ENCODE data around the gene FAM13B. TPM values are rescaled to one million over a fixed set of nuclear protein-coding genes. Genes with fewer than 3 reads are reported as not detected.

FAM13B gene
- polyA plus RNA-seq, 1 of the 3 experiments (the other 2 are of a cell fraction): 13.0 TPM

- no peak overlapping the region for H3K9ac ChIP-seq
- no peaks in the 10 kb centered on the region for H3K79me2 ChIP-seq (ENCODE audit: insufficient read depth)
- H3K27me3 ChIP-seq (ENCODE audit: insufficient read depth): no peaks in the 10 kb centered on the region
- no peak overlapping the region for H2AFZ ChIP-seq (ENCODE audit: low read depth)
- TF ChIP-seq CTCF (IDR thresholded peaks at IDR 0.05) (no peak), REST (IDR thresholded peaks at IDR 0.05; ENCODE audit: low read depth, low read length) (no peak), RAD21 (IDR thresholded peaks at IDR 0.05; ENCODE audit: low read length) (no peak), TEAD4 (IDR thresholded peaks at IDR 0.05; ENCODE audit: borderline replicate concordance, insufficient read depth) (no peak), JUND (IDR thresholded peaks at IDR 0.05) (no peak), USF1 (IDR thresholded peaks at IDR 0.05; ENCODE audit: borderline replicate concordance, low read depth) (no peak), FOXJ3 (CRISPR knock-in tag; IDR thresholded peaks at IDR 0.05) (no peak), FOXM1 (IDR thresholded peaks at IDR 0.05; ENCODE audit: low read depth) (no peak), SIN3A (IDR thresholded peaks at IDR 0.05; ENCODE audit: borderline replicate concordance, low read depth, low read length) (no peak), SMC3 (IDR thresholded peaks at IDR 0.05; ENCODE audit: low read depth, low read length) (no peak), TCF12 (IDR thresholded peaks at IDR 0.05) (no peak)
- peaks cover 4% of the 10 kb centered on the region for H3F3A ChIP-seq (replicated peaks; ENCODE audit: insufficient read depth)
- POLR2A ChIA-PET: no interaction called here
- CTCF ChIA-PET: interaction anchor here (0.7 to 4.2 kb wide), 2 partner anchors 117 to 194 kb away, joined by 3 to 15 read pairs; no protein-coding TSS in a partner anchor
- 98% methylated on average over 3 of the region's 3 CpGs for WGBS (ENCODE audit: low lambda C conversion rate)
- H3K4me2 ChIP-seq: no peak overlapping the region
- H3K27ac ChIP-seq (ENCODE audit: low read depth in 2 of 2, low read length in 1 of 2): no peak overlapping the region
- no peaks in the 10 kb centered on the region for H3K36me3 ChIP-seq (replicated peaks in 1 of 2; ENCODE audit: control insufficient read depth in 1 of 2, insufficient read depth in 2 of 2, low read length in 1 of 2)
- DNase-seq: no peak
- H3K9me2 ChIP-seq: no peaks in the 10 kb centered on the region; the same call in 1 of the 2 replicates
- no peaks in the 10 kb centered on the region for H3K4me1 ChIP-seq (ENCODE audit: control insufficient read depth in 1 of 2, insufficient read depth in 2 of 2, low read depth in 1 of 2, low read length in 1 of 2)
- no peaks in the 10 kb centered on the region for H4K20me1 ChIP-seq (ENCODE audit: insufficient read depth)
- no peaks in the 10 kb centered on the region for H3K9me3 ChIP-seq
- no peak overlapping the region for H3K4me3 ChIP-seq (ENCODE audit: low read depth in 2 of 2, low read length in 1 of 2)
Observed at GRCh38 chr5:137896560-137896959, 136.3 kb downstream of the FAM13B start.

- Histone ChIP-seq H3F3A (replicated peaks; ENCODE audit: insufficient read depth) (peaks cover 4% of the 10 kb centered on the region), H3K27ac (ENCODE audit: low read depth in 2 of 2, low read length in 1 of 2) (no peak overlapping the region), H3K4me1 (ENCODE audit: control insufficient read depth in 1 of 2, insufficient read depth in 2 of 2, low read depth in 1 of 2, low read length in 1 of 2) (peaks cover 0 to 1% of the 10 kb centered on the region in 2 experiments; a peak in 1 of 4 replicates), H3K79me2 (ENCODE audit: insufficient read depth) (no peaks in the 10 kb centered on the region), H3K4me2 (no peak overlapping the region), H3K27me3 (ENCODE audit: insufficient read depth) (no peaks in the 10 kb centered on the region), H3K9ac (no peak overlapping the region), H3K4me3 (ENCODE audit: low read depth in 2 of 2, low read length in 1 of 2) (no peak overlapping the region), H3K36me3 (replicated peaks in 1 of 2; ENCODE audit: control insufficient read depth in 1 of 2, insufficient read depth in 2 of 2, low read length in 1 of 2) (no peaks in the 10 kb centered on the region), H3K9me2 (no peaks in the 10 kb centered on the region; the same call in 1 of the 2 replicates), H3K9me3 (no peaks in the 10 kb centered on the region), H4K20me1 (ENCODE audit: insufficient read depth) (no peaks in the 10 kb centered on the region), H2AFZ (ENCODE audit: low read depth) (no peak overlapping the region)
- no peak for DNase-seq
- POLR2A ChIA-PET: no interaction called here
- CTCF ChIA-PET: interaction anchor here (0.6 to 1.8 kb wide), 2 partner anchors 116 to 161 kb away, joined by 3 to 4 read pairs; no protein-coding TSS in a partner anchor
- TF ChIP-seq TEAD4 (IDR thresholded peaks at IDR 0.05; ENCODE audit: borderline replicate concordance, insufficient read depth) (no peak), GABPA (IDR thresholded peaks at IDR 0.05; ENCODE audit: low read depth) (no peak), GATA2 (CRISPR knock-in tag; IDR thresholded peaks at IDR 0.05) (no peak), REST (IDR thresholded peaks at IDR 0.05; ENCODE audit: low read depth, low read length) (no peak), SMC3 (IDR thresholded peaks at IDR 0.05; ENCODE audit: low read depth, low read length) (no peak), NFIC (IDR thresholded peaks at IDR 0.05; ENCODE audit: borderline replicate concordance) (no peak), FOXM1 (IDR thresholded peaks at IDR 0.05; ENCODE audit: low read depth) (no peak), RAD21 (IDR thresholded peaks at IDR 0.05; ENCODE audit: low read length) (no peak)
Observed at GRCh38 chr5:137894586-137894985, 138.3 kb downstream of the FAM13B start.

Data from SK-N-SH (cell line).